Breast epithelium (tissue), 4 donors: ENCODE data around the gene RPS19BP1. TPM values are rescaled to one million over a fixed set of nuclear protein-coding genes. Genes with fewer than 3 reads are reported as not detected.

Source experiments
- DNase-seq, 2 donors: peaks; one replicate each; pipeline ENCODE4 v3.0.0-alpha.2; 2019; ENCODE audit warnings: low spot score in 2 of 2
- H3K27ac ChIP-seq, 2 donors: fragments of 200-600 bp; sonication (generic) in 1 of 2; one replicate each; pipeline ENCODE4 v1.5.1; 2016 to 2019; ENCODE audit warnings: mild to moderate bottlenecking in 1 of 2
- H3K27me3 ChIP-seq, 2 donors: fragments of 200-600 bp; sonication (generic) in 1 of 2; one replicate each; pipeline versions ENCODE4 v1.5.1 to v1.6.0; 2017 to 2019; ENCODE audit warnings: control low read depth in 1 of 2, mild to moderate bottlenecking in 1 of 2
- H3K36me3 ChIP-seq: fragments of 200-600 bp; one replicate; pipeline ENCODE4 v1.5.1; 2019
- H3K4me1 ChIP-seq, 2 donors: fragments of 200-600 bp; sonication (generic); one replicate each; pipeline ENCODE4 v1.5.1; 2016 to 2019; ENCODE audit warnings: control low read depth in 1 of 2
- H3K4me3 ChIP-seq, 3 donors: fragments of 200-600 bp; sonication (generic); 1 replicate in 2 of 3; 2 replicates in 1 of 3; pipeline ENCODE4 v1.5.1; 2016 to 2019; ENCODE audit warnings: mild to moderate bottlenecking in 3 of 3, moderate library complexity in 2 of 3
- H3K9me3 ChIP-seq, 2 donors: fragments of 200-600 bp; sonication (generic) in 1 of 2; one replicate each; pipeline ENCODE4 v1.5.1; 2016 to 2019; ENCODE audit warnings: control low read depth in 1 of 2
- CTCF ChIP-seq, 3 donors: fragments of 450-650 bp; IDR thresholded peaks; one replicate each; pipeline ENCODE4 v1.5.1; 2016 to 2017; ENCODE audit warnings: antibody characterized with exemption in 3 of 3, mild to moderate bottlenecking in 3 of 3, moderate library complexity in 3 of 3
- POLR2A ChIP-seq: fragments of 450-650 bp; IDR thresholded peaks from one replicate; pipeline ENCODE4 v1.6.1; 2016; ENCODE audit warnings: antibody characterized with exemption, mild to moderate bottlenecking, moderate library complexity
- POLR2AphosphoS5 ChIP-seq, 3 donors: sonication (generic); formaldehyde crosslinking; IDR thresholded peaks; one replicate each; pipeline ENCODE4 v1.6.1; 2017; ENCODE audit warnings: antibody characterized with exemption in 3 of 3
- intact Hi-C: fragments of 100-400 bp; cut with DNase I; formaldehyde crosslinking; loops from one replicate; pipeline ENCODE4 v1.15.1; 2023; ENCODE audit warnings: low total_unique reads
- total RNA-seq, 3 donors: library from RNA; depleted of rRNA; stranded (reverse); fragments of >200 nt; gene quantifications; one replicate each; pipeline ENCODE4 v1.1.0, GENCODE V29; 2016

RPS19BP1 gene
- total RNA-seq, 3 donors from 2014 or later = 112 to 177 (median 159) TPM

GRCh38 chr22:39530692-39531331, 1.7 kb downstream of the RPS19BP1 start:
- Histone ChIP-seq H3K4me1 (peaks cover 25 to 29% of the 10 kb centered on the region in 2 donors), H3K4me3 (peak overlapping the region in 2 of 3 donors; percentile 88 to 90), H3K27me3 (no peaks in the 10 kb centered on the region), H3K27ac (peak overlapping the region in 1 of 2 donors; percentile 44), H3K9me3 (no peaks in the 10 kb centered on the region), H3K36me3 (no peaks in the 10 kb centered on the region)
- DNase-seq = no peak
- intact Hi-C loops = loop anchor here (10.0 kb wide), 2 partner anchors 494 to 824 kb away; no protein-coding TSS in a partner anchor
- TF ChIP-seq POLR2AphosphoS5 (IDR thresholded peaks at IDR 0.05) (no peak), POLR2A (no peak), CTCF (IDR thresholded peaks at IDR 0.05) (no peak)

GRCh38 chr22:39530116-39530515, 2.4 kb downstream of the RPS19BP1 start:
- intact Hi-C loops = loop anchor here (10.0 kb wide), 2 partner anchors 495 to 825 kb away; no protein-coding TSS in a partner anchor
- H3K27me3 ChIP-seq = no peaks in the 10 kb centered on the region
- peaks cover 25 to 29% of the 10 kb centered on the region in 2 donors for H3K4me1 ChIP-seq
- H3K27ac ChIP-seq = peak overlapping the region in 1 of 2 donors; percentile 33
- H3K4me3 ChIP-seq = no peak overlapping the region
- no peaks in the 10 kb centered on the region for H3K36me3 ChIP-seq
- no peaks in the 10 kb centered on the region for H3K9me3 ChIP-seq
- no peak for DNase-seq
- TF ChIP-seq POLR2A = no peak
- no peak for TF ChIP-seq POLR2AphosphoS5 (IDR thresholded peaks at IDR 0.05)
- TF ChIP-seq CTCF (IDR thresholded peaks at IDR 0.05) = no peak

- peaks cover 20 to 29% of the 10 kb centered on the region in 2 donors for H3K4me1 ChIP-seq
Observed at GRCh38 chr22:39529487-39529851, 3.1 kb downstream of the RPS19BP1 start.

GRCh38 chr22:39528681-39529486, 3.7 kb downstream of the RPS19BP1 start:
- intact Hi-C loops = loop anchor here (5.0 to 10.0 kb wide), 2 partner anchors 214 to 357 kb away; partner anchors contain the start of gene RPL3
- no peaks in the 10 kb centered on the region for H3K9me3 ChIP-seq
- H3K4me1 ChIP-seq = peaks cover 20 to 29% of the 10 kb centered on the region in 2 donors
- H3K27me3 ChIP-seq = no peaks in the 10 kb centered on the region
- H3K4me3 ChIP-seq = peak overlapping the region in 2 of 3 donors; percentile 20 to 56
- DNase-seq = peak; percentile 89 to 95
- peak overlapping the region; percentile 73 to 84 for H3K27ac ChIP-seq
- peak; percentile 78 to 99 (median 95) for TF ChIP-seq CTCF (IDR thresholded peaks at IDR 0.05)
- peak; percentile 75 to 83 (median 79) for TF ChIP-seq POLR2AphosphoS5 (IDR thresholded peaks at IDR 0.05)
- TF ChIP-seq POLR2A = no peak
- H3K36me3 ChIP-seq = no peaks in the 10 kb centered on the region

More at GRCh38 chr22:39529487-39529851, 3.1 kb downstream of the RPS19BP1 start:
- H3K27me3 ChIP-seq = no peaks in the 10 kb centered on the region
- H3K27ac ChIP-seq = peak overlapping the region; percentile 33 to 73
- intact Hi-C loops = loop anchor here (5.0 to 10.0 kb wide), 2 partner anchors 215 to 357 kb away; partner anchors contain the start of gene RPL3
- TF ChIP-seq CTCF (IDR thresholded peaks at IDR 0.05) = no peak
- TF ChIP-seq POLR2AphosphoS5 (IDR thresholded peaks at IDR 0.05) = peak in 1 of 3 donors; percentile 4
- H3K9me3 ChIP-seq = no peaks in the 10 kb centered on the region
- H3K4me3 ChIP-seq = peak overlapping the region in 2 of 3 donors; percentile 20 to 56
- H3K36me3 ChIP-seq = no peaks in the 10 kb centered on the region
- DNase-seq = no peak
